Fibroblast of skin of right quadriceps (primary cell): Measurements from ENCODE around the gene FASN.

ENCODE experiments used
- DNase-seq: peaks from one replicate; pipeline ENCODE4 v3.0.0-alpha.2; 2013

Gene FASN

GRCh38 chr17:82072827-82073226 lies 25.2 kb downstream of the FASN start:
- DNase-seq = no peak

- DNase-seq = no peak
Measured at GRCh38 chr17:82070611-82071010, 27.4 kb downstream of the FASN start.

- peak; percentile 61 for DNase-seq
Measured at GRCh38 chr17:82065638-82066303, 32.3 kb downstream of the FASN start, which contains the start of gene DUS1L. TSS of gene DUS1L (minus strand) at chr17:82065804. CDS start at chr17:82065059, 745 bp downstream.

- peak; percentile 18 for DNase-seq
Measured at GRCh38 chr17:82065193-82065637, 32.8 kb downstream of the FASN start.

- DNase-seq = no peak
Measured at GRCh38 chr17:82064433-82065192, 33.4 kb downstream of the FASN start.

GRCh38 chr17:82063424-82064415 lies 34.3 kb downstream of the FASN start:
- DNase-seq = no peak

GRCh38 chr17:82062984-82063368 lies 35.1 kb downstream of the FASN start:
- no peak for DNase-seq

- no peak for DNase-seq
Measured at GRCh38 chr17:82062076-82062983, 35.7 kb downstream of the FASN start.

- DNase-seq = no peak
Measured at GRCh38 chr17:82061047-82061925, 36.8 kb downstream of the FASN start.

GRCh38 chr17:82060614-82061013 lies 37.4 kb downstream of the FASN start:
- no peak for DNase-seq

GRCh38 chr17:82060001-82060380 lies 38.0 kb downstream of the FASN start:
- no peak for DNase-seq

GRCh38 chr17:82059272-82060000 lies 38.6 kb downstream of the FASN start:
- DNase-seq = no peak

GRCh38 chr17:82058855-82059249 lies 39.2 kb downstream of the FASN start:
- no peak for DNase-seq

- DNase-seq = no peak
Measured at GRCh38 chr17:82058230-82058854, 39.7 kb downstream of the FASN start.

- DNase-seq = no peak
Measured at GRCh38 chr17:82056729-82057621, 41.1 kb downstream of the FASN start.

GRCh38 chr17:82055965-82056728 lies 41.9 kb downstream of the FASN start:
- DNase-seq = no peak

- DNase-seq = no peak
Measured at GRCh38 chr17:82055023-82055964, 42.7 kb downstream of the FASN start.
